ENCODE results near the gene RPS18. TPM values are rescaled to one million over a fixed set of nuclear protein-coding genes. Genes with fewer than 3 reads are reported as not detected.
A peak's percentile ranks its signal among the peaks of the same experiment; 100 is the strongest.

The RPS18 gene
- total RNA-seq, 1 experiment from 2014 or later = 2,442 TPM

DNA sequence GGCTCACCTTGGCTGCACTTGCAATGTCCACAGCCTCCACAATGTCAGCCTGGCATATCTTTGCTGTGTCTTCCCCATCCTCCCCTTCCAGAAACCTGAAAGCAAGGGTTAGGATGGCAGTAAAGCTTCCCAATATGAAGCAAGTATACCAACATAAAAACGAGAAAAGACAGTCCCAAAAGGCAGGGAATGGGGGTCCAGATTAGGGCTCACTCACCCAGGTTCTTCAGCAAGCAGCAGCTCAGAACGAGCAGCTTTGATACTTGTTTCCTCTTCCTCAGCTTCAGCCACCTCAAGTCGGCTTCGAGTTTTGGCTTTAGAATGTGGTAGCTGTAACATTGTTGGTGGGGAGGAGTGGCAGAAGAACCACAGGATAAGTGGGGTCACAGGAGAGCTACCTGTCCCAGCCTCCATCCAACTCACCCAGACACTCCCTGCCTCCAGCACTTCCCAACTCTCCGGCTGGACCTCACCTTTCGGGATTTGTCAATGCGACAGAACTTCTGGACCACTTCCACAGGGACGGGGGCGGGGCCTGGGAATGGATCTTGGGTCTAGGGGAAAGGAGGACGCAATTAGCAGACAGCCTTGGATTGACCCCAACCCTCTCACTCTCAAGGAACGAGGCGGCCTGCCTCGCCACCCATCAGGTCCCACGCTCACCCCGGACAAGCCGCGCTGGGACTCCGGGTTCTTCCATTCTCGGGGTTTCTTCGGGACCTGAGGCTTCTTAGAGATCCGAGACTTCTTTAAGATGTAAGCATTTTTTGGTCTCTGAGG lies 16.5 kb downstream of the RPS18 start:
- Histone ChIP-seq H3K27me3 (ENCODE audit: insufficient read depth, low read depth) (no peaks in the 10 kb centered on the region), H3K27ac (no peak overlapping the region), H2AFZ (peak overlapping the region; percentile 81), H3K79me2 (ENCODE audit: low read depth) (peaks cover 46% of the 10 kb centered on the region), H3K4me1 (replicated peaks; ENCODE audit: insufficient read depth) (peaks cover 12% of the 10 kb centered on the region), H4K20me1 (ENCODE audit: insufficient read depth) (no peaks in the 10 kb centered on the region; the same call in 1 of the 2 replicates), H3K4me2 (peak overlapping the region; percentile 91), H3K9me3 (ENCODE audit: insufficient read depth, low read depth) (no peaks in the 10 kb centered on the region), H3F3A (ENCODE audit: insufficient read depth, low read depth) (peaks cover 24% of the 10 kb centered on the region; the same call in 1 of the 2 replicates), H3K36me3 (ENCODE audit: low read depth) (peaks cover 17% of the 10 kb centered on the region), H3K9me2 (ENCODE audit: insufficient read depth) (no peaks in the 10 kb centered on the region), H3K4me3 (peak overlapping the region; percentile 93)
- intact Hi-C loops (cut with micrococcal nuclease; ENCODE audit: unreplicated experiment) = loop anchor here (10.0 kb wide), 1 partner anchor 286 kb away; no protein-coding TSS in a partner anchor
- TSS peak; percentile 32 for BruUV-seq (replicated peaks)
- peak in 1 of 2 experiments; percentile 16 for DNase-seq
- ChIA-PET POLR2A (ENCODE audit: unreplicated experiment) (interaction anchor here (0.7 to 1.6 kb wide), 3 partner anchors 10 to 16 kb away, joined by 3 to 13 read pairs (median 7); partner anchors contain the start of genes RPS18 and VPS52), CTCF (interaction anchor here (0.5 to 0.7 kb wide), 3 partner anchors 24 to 165 kb away, joined by 3 to 4 read pairs (median 4); no protein-coding TSS in a partner anchor)
- TF ChIP-seq, protein P1, sequence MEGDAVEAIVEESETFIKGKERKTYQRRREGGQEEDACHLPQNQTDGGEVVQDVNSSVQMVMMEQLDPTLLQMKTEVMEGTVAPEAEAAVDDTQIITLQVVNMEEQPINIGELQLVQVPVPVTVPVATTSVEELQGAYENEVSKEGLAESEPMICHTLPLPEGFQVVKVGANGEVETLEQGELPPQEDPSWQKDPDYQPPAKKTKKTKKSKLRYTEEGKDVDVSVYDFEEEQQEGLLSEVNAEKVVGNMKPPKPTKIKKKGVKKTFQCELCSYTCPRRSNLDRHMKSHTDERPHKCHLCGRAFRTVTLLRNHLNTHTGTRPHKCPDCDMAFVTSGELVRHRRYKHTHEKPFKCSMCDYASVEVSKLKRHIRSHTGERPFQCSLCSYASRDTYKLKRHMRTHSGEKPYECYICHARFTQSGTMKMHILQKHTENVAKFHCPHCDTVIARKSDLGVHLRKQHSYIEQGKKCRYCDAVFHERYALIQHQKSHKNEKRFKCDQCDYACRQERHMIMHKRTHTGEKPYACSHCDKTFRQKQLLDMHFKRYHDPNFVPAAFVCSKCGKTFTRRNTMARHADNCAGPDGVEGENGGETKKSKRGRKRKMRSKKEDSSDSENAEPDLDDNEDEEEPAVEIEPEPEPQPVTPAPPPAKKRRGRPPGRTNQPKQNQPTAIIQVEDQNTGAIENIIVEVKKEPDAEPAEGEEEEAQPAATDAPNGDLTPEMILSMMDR (conservative IDR thresholded peaks at IDR 0.05) = no peak
- no peak for TF ChIP-seq EZH2 (IDR thresholded peaks at IDR 0.05; ENCODE audit: low read depth)

DNA sequence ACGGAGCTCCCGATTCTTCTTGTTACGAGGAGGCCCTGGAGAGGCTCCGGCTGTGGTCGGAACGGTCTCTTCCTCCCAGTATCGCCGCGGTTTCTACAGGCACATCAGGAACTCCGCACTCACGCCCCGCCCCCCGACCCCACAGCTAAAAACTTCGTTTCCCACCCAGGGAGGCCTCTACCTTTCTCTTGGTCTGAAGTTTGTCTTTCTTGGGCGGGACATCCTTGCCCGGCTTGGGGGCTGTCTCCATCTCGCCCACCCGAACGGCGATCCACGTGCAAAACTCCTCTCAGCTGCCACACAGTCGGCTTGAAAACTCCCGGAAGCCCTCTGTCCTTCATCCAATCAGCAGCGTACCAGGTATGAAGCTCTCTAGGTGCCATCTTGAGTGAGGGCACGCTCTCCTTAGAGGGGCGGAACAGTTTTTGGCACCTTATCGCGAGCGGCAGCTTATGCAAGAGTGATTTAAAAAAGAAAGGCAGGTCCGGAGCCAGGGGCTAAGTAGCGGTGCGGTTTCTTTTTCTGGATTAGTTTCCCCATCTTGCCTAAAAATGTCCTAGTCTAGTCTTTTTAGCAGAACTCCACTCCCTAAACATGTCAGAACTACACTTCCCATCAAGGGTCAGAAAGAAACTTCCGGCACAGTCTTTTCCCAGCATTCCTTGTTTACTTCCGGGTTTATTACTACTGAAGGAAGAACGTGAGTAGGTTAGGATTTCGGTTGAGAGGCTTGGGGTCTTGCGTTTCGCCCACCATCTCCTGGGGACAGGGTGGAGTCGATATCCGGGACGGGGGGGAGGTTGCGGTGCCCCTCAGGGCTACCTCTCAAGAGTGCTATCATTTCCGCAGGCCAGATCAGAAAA lies 17.3 kb downstream of the RPS18 start, which contains the start of the genes PFDN6 and WDR46:
PFDN6 (plus strand) TSS at position 681 of the 863 bp plus-strand sequence. CDS start 256 bp downstream, outside the sequence.
WDR46 (minus strand) TSS at position 319 of the 863 bp plus-strand sequence; CDS start at position 250, 69 bp downstream.
- Histone ChIP-seq H3K4me3 (peak within 1 kb of the TSS; percentile 93), H3K9me2 (ENCODE audit: insufficient read depth) (no peaks in the 10 kb centered on the region), H3K79me2 (ENCODE audit: low read depth) (peaks cover 48% of the 10 kb centered on the region), H3K4me2 (peak within 1 kb of the TSS; percentile 91), H3K36me3 (ENCODE audit: low read depth) (peaks cover 17% of the 10 kb centered on the region), H4K20me1 (ENCODE audit: insufficient read depth) (no peaks in the 10 kb centered on the region; the same call in none of the 2 replicates), H3K27ac (peak within 1 kb of the TSS; percentile 7; the same call in 1 of the 2 replicates), H2AFZ (peak within 1 kb of the TSS; percentile 81), H3F3A (ENCODE audit: insufficient read depth, low read depth) (peaks cover 27% of the 10 kb centered on the region), H3K27me3 (ENCODE audit: insufficient read depth, low read depth) (no peaks in the 10 kb centered on the region), H3K4me1 (replicated peaks; ENCODE audit: insufficient read depth) (peaks cover 12% of the 10 kb centered on the region), H3K9me3 (ENCODE audit: insufficient read depth, low read depth) (no peaks in the 10 kb centered on the region)
- CTCF ChIA-PET = interaction anchor here (0.7 to 0.9 kb wide), 2 partner anchors 40 to 170 kb away, joined by 4 to 12 read pairs; no protein-coding TSS in a partner anchor
- POLR2A ChIA-PET (ENCODE audit: unreplicated experiment) = interaction anchor here (0.5 to 1.6 kb wide), 9 partner anchors 8 to 317 kb away, joined by 3 to 13 read pairs (median 7); partner anchors contain the start of genes RGL2, RPS18, VPS52 and ZBTB22
- intact Hi-C loops (cut with micrococcal nuclease; ENCODE audit: unreplicated experiment) = loop anchor here (10.0 kb wide), 1 partner anchor 286 kb away; no protein-coding TSS in a partner anchor
- TF ChIP-seq, protein P1 (conservative IDR thresholded peaks at IDR 0.05) = no peak
- TF ChIP-seq EZH2 (IDR thresholded peaks at IDR 0.05; ENCODE audit: low read depth) = no peak
- peak; percentile 78 to 85 for DNase-seq
- no TSS peak for BruUV-seq (replicated peaks)
